Measurements from ENCODE around the gene MED12. TPM values are rescaled to one million over a fixed set of nuclear protein-coding genes. Genes with fewer than 3 reads are reported as not detected.

Gene MED12
- total RNA-seq, 2 experiments from 2014 or later = 23.1 to 31.1 TPM

GRCh38 chrX:71173440-71173839, 55.0 kb downstream of the MED12 start:
- H3K4me2 ChIP-seq (ENCODE audit: low read length) = no peak overlapping the region
- intact Hi-C loops (cut with micrococcal nuclease; ENCODE audit: unreplicated experiment) = loop anchor here (10.0 kb wide), 1 partner anchor 179 kb away; no protein-coding TSS in a partner anchor
- CTCF ChIA-PET (ENCODE audit: unreplicated experiment) = interaction anchor here (0.6 kb wide), 1 partner anchor 25 kb away, joined by 3 read pairs; no protein-coding TSS in a partner anchor
- no peak overlapping the region for H2AFZ ChIP-seq (ENCODE audit: low read length)
- H3K4me1 ChIP-seq (ENCODE audit: insufficient read depth, low read length, poor library complexity, severe bottlenecking) = no peaks in the 10 kb centered on the region
- H3K4me3 ChIP-seq (ENCODE audit: low read depth, low read length, poor library complexity, severe bottlenecking) = no peak overlapping the region
- H3K27ac ChIP-seq (ENCODE audit: low read depth, low read length, poor library complexity, severe bottlenecking) = no peak overlapping the region
- no peaks in the 10 kb centered on the region for H4K20me1 ChIP-seq (ENCODE audit: insufficient read depth, low read length)
- no peaks in the 10 kb centered on the region for H3K9me2 ChIP-seq (ENCODE audit: insufficient read depth, low read length)
- POLR2A ChIA-PET = no interaction called here
- H3K9me3 ChIP-seq (ENCODE audit: low read length) = no peaks in the 10 kb centered on the region
- H3K79me2 ChIP-seq (ENCODE audit: insufficient read depth, low read depth, low read length) = no peaks in the 10 kb centered on the region
- H3K36me3 ChIP-seq (ENCODE audit: insufficient read depth, low read length) = peaks cover 42% of the 10 kb centered on the region
- no TSS peak for BruUV-seq (replicated peaks)
- TF ChIP-seq CTCF (conservative IDR thresholded peaks at IDR 0.05; ENCODE audit: low read length) = no peak
- no peak for TF ChIP-seq EZH2phosphoT487 (IDR thresholded peaks at IDR 0.05; ENCODE audit: borderline replicate concordance, low read depth, low read length)
- no peak for DNase-seq (ENCODE audit: low spot score)

- no peak overlapping the region for H2AFZ ChIP-seq (ENCODE audit: low read length)
- TF ChIP-seq CTCF (conservative IDR thresholded peaks at IDR 0.05; ENCODE audit: low read length) (no peak), EZH2phosphoT487 (IDR thresholded peaks at IDR 0.05; ENCODE audit: borderline replicate concordance, low read depth, low read length) (no peak)
- H3K9me2 ChIP-seq (ENCODE audit: insufficient read depth, low read length) = no peaks in the 10 kb centered on the region
- peaks cover 6% of the 10 kb centered on the region for H3K4me1 ChIP-seq (ENCODE audit: insufficient read depth, low read length, poor library complexity, severe bottlenecking)
- H3K27ac ChIP-seq (ENCODE audit: low read depth, low read length, poor library complexity, severe bottlenecking) = no peak overlapping the region
- POLR2A ChIA-PET = no interaction called here
- no peaks in the 10 kb centered on the region for H4K20me1 ChIP-seq (ENCODE audit: insufficient read depth, low read length)
- no peak overlapping the region for H3K4me3 ChIP-seq (ENCODE audit: low read depth, low read length, poor library complexity, severe bottlenecking)
- no peak overlapping the region for H3K4me2 ChIP-seq (ENCODE audit: low read length)
- intact Hi-C loops (cut with micrococcal nuclease; ENCODE audit: unreplicated experiment) = loop anchor here (10.0 kb wide), 1 partner anchor 180 kb away; no protein-coding TSS in a partner anchor
- DNase-seq (ENCODE audit: low spot score) = no peak
- H3K79me2 ChIP-seq (ENCODE audit: insufficient read depth, low read depth, low read length) = no peaks in the 10 kb centered on the region
- H3K36me3 ChIP-seq (ENCODE audit: insufficient read depth, low read length) = peaks cover 46% of the 10 kb centered on the region
- H3K9me3 ChIP-seq (ENCODE audit: low read length) = no peaks in the 10 kb centered on the region
- no TSS peak for BruUV-seq (replicated peaks)
- CTCF ChIA-PET (ENCODE audit: unreplicated experiment) = no interaction called here
These were observed 56.4 kb downstream of the MED12 start for GRCh38 chrX:71174795-71175194.

DNA sequence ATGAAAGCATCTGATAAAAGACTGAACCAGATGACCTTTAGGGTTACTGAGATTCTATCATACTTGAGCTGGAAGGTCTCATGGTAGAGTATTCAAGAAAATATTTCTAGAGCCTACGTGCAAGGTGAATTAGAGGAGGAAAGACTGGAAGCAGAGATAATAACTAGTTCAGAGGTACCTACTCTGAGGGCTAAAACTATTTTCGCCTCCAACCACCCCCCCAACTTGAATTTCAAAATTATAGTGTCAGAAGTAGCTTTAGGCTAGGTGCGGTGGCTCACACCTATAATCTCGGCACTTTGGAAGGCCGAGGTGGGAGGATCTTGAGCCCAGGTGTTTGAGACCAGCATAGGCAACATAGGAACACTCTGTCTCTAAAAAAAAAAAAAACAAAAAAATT, 57.1 kb downstream of the MED12 start:
- Histone ChIP-seq H2AFZ (ENCODE audit: low read length) (no peak overlapping the region), H3K4me2 (ENCODE audit: low read length) (no peak overlapping the region), H3K27ac (ENCODE audit: low read depth, low read length, poor library complexity, severe bottlenecking) (no peak overlapping the region), H3K79me2 (ENCODE audit: insufficient read depth, low read depth, low read length) (no peaks in the 10 kb centered on the region), H4K20me1 (ENCODE audit: insufficient read depth, low read length) (no peaks in the 10 kb centered on the region), H3K4me1 (ENCODE audit: insufficient read depth, low read length, poor library complexity, severe bottlenecking) (peaks cover 6% of the 10 kb centered on the region), H3K4me3 (ENCODE audit: low read depth, low read length, poor library complexity, severe bottlenecking) (no peak overlapping the region), H3K9me2 (ENCODE audit: insufficient read depth, low read length) (no peaks in the 10 kb centered on the region), H3K36me3 (ENCODE audit: insufficient read depth, low read length) (peaks cover 53% of the 10 kb centered on the region), H3K9me3 (ENCODE audit: low read length) (no peaks in the 10 kb centered on the region)
- no peak for DNase-seq (ENCODE audit: low spot score)
- intact Hi-C loops (cut with micrococcal nuclease; ENCODE audit: unreplicated experiment) = loop anchor here (10.0 kb wide), 1 partner anchor 181 kb away; no protein-coding TSS in a partner anchor
- POLR2A ChIA-PET = interaction anchor here (0.7 kb wide), 1 partner anchor 107 kb away, joined by 3 read pairs; no protein-coding TSS in a partner anchor
- CTCF ChIA-PET (ENCODE audit: unreplicated experiment) = no interaction called here
- BruUV-seq (replicated peaks) = no TSS peak
- no peak for TF ChIP-seq EZH2phosphoT487 (IDR thresholded peaks at IDR 0.05; ENCODE audit: borderline replicate concordance, low read depth, low read length)
- no peak for TF ChIP-seq CTCF (conservative IDR thresholded peaks at IDR 0.05; ENCODE audit: low read length)
